H1 (cell line): ENCODE data around the gene FNDC1. TPM values are rescaled to one million over a fixed set of nuclear protein-coding genes. Genes with fewer than 3 reads are reported as not detected.

Source experiments
- CTCF ChIA-PET: fragments of 300-600 bp; sonication (Branson Sonifier 250); formaldehyde crosslinking; loops from one replicate; lab custom pipeline; 2021; ENCODE audit not compliant: partially characterized antibody; lab: Charles Lee
- POLR2A ChIA-PET: fragments of 300-600 bp; sonication (Branson Sonifier 250); formaldehyde crosslinking; loops from one replicate; lab custom pipeline; 2021; ENCODE audit warnings: inconsistent platforms; ENCODE audit not compliant: partially characterized antibody; lab: Charles Lee
- DNase-seq, 2 experiments: peaks; one replicate each; pipeline versions ENCODE4 v3.0.0 to v3.0.0-alpha.2; 2010 to 2022; ENCODE audit warnings: low spot score in 2 of 2, low read depth in 1 of 2, mixed read lengths in 1 of 2
- FAIRE-seq: peaks from 2 replicates; lab custom pipeline; 2011; peaks lifted over from hg19 to GRCh38; lab: Jason Lieb, UNC
- H2AFZ ChIP-seq: 2 replicates; pipeline ENCODE4 v1.8.1; 2012; ENCODE audit warnings: low read length, inconsistent platforms
- H2AK5ac ChIP-seq: 2 replicates; pipeline ENCODE4 v1.6.1; 2013; ENCODE audit warnings: low read depth, low read length
- H2BK120ac ChIP-seq: replicated peaks from 2 replicates; pipeline ENCODE3; 2013; ENCODE audit warnings: low read depth, low read length, inconsistent platforms
- H2BK12ac ChIP-seq: 2 replicates; pipeline ENCODE4 v1.6.1; 2013; ENCODE audit warnings: low read depth, low read length
- H2BK15ac ChIP-seq: 2 replicates; pipeline ENCODE4 v1.6.1; 2013; ENCODE audit warnings: low read length
- H2BK20ac ChIP-seq: 2 replicates; pipeline ENCODE4 v1.6.1; 2013; ENCODE audit warnings: low read length
- H2BK5ac ChIP-seq: 2 replicates; pipeline ENCODE4 v1.6.1; 2013; ENCODE audit warnings: low read depth, low read length
- H3K14ac ChIP-seq: 2 replicates; pipeline ENCODE4 v1.6.1; 2013; ENCODE audit warnings: inconsistent platforms; ENCODE audit not compliant: insufficient read length
- H3K18ac ChIP-seq: 2 replicates; pipeline ENCODE4 v1.6.1; 2013; ENCODE audit warnings: low read length; ENCODE audit errors: extremely low read depth
- H3K23ac ChIP-seq: 2 replicates; pipeline ENCODE4 v1.6.1; 2013; ENCODE audit warnings: inconsistent platforms; ENCODE audit not compliant: insufficient read length
- H3K23me2 ChIP-seq: 2 replicates; pipeline ENCODE4 v1.6.1; 2013; ENCODE audit warnings: low read depth, low read length
- H3K27ac ChIP-seq: 2 replicates; pipeline ENCODE4 v1.6.1; 2011; ENCODE audit warnings: low read depth, low read length, inconsistent platforms
- H3K27me3 ChIP-seq, 4 experiments: replicated peaks in 1 of 4; 1 replicate in 1 of 4; 2 replicates in 3 of 4; pipeline versions ENCODE4 v1.6.1 to v1.8.1; 2011 to 2013; ENCODE audit warnings: low read length in 3 of 4, mild to moderate bottlenecking in 3 of 4, inconsistent platforms in 2 of 4, mixed read lengths in 2 of 4, moderate library complexity in 1 of 4; ENCODE audit not compliant: control insufficient read depth in 3 of 4, insufficient read depth in 3 of 4; ENCODE audit errors: extremely low read depth in 1 of 4
- H3K36me3 ChIP-seq, 4 experiments: 2 replicates each; pipeline versions ENCODE4 v1.6.1 to v1.8.1; 2011 to 2013; ENCODE audit warnings: mild to moderate bottlenecking in 4 of 4, low read length in 3 of 4, moderate library complexity in 2 of 4, control low read depth in 1 of 4, inconsistent platforms in 1 of 4; ENCODE audit not compliant: insufficient read depth in 4 of 4, control insufficient read depth in 2 of 4
- H3K4ac ChIP-seq: replicated peaks from 2 replicates; pipeline ENCODE3; 2013; ENCODE audit warnings: low read length, low read depth, mixed read lengths, inconsistent platforms; ENCODE audit not compliant: insufficient read length
- H3K4me1 ChIP-seq, 4 experiments: replicated peaks in 1 of 4; 1 replicate in 1 of 4; 2 replicates in 3 of 4; pipeline versions ENCODE4 v1.6.1 to v1.8.1; 2011 to 2013; ENCODE audit warnings: low read length in 3 of 4, inconsistent platforms in 2 of 4, mixed read lengths in 1 of 4; ENCODE audit not compliant: insufficient read depth in 4 of 4, control insufficient read depth in 3 of 4
- H3K4me2 ChIP-seq, 2 experiments: 2 replicates each; pipeline versions ENCODE4 v1.6.1 to v1.8.1; 2011 to 2013; ENCODE audit warnings: low read depth in 2 of 2, low read length in 2 of 2, control low read depth in 1 of 2, inconsistent platforms in 1 of 2, mild to moderate bottlenecking in 1 of 2; ENCODE audit not compliant: insufficient read depth in 1 of 2
- H3K4me3 ChIP-seq, 4 experiments: fragments of 200-600, 300-600 bp in 1 of 4; sonication (generic), shearing (Covaris generic), sonication (Bioruptor Twin) in 1 of 4; 2 replicates each; pipeline versions ENCODE4 v1.5.1 to v1.8.1; 2011 to 2016; ENCODE audit warnings: low read length in 4 of 4, low read depth in 3 of 4, control low read depth in 2 of 4, inconsistent platforms in 2 of 4, mild to moderate bottlenecking in 2 of 4, mixed read lengths in 1 of 4, moderate library complexity in 1 of 4; ENCODE audit not compliant: insufficient read depth in 2 of 4; ENCODE audit errors: extremely low read depth in 1 of 4
- H3K56ac ChIP-seq: replicated peaks from 2 replicates; pipeline ENCODE3; 2013; ENCODE audit warnings: low read depth, mild to moderate bottlenecking, mixed read lengths, low read length, inconsistent platforms; ENCODE audit not compliant: insufficient read length
- H3K79me1 ChIP-seq: 2 replicates; pipeline ENCODE4 v1.6.1; 2013; ENCODE audit warnings: low read depth, low read length, control low read depth
- H3K79me2 ChIP-seq, 2 experiments: 2 replicates each; pipeline versions ENCODE4 v1.6.1 to v1.8.1; 2012 to 2013; ENCODE audit warnings: low read length in 2 of 2, mild to moderate bottlenecking in 2 of 2, inconsistent platforms in 1 of 2; ENCODE audit not compliant: insufficient read depth in 2 of 2, control insufficient read depth in 1 of 2
- H3K9ac ChIP-seq, 4 experiments: replicated peaks in 1 of 4; 1 replicate in 1 of 4; 2 replicates in 3 of 4; pipeline versions ENCODE4 v1.6.1 to v1.8.1; 2011 to 2013; ENCODE audit warnings: low read depth in 3 of 4, low read length in 3 of 4, control low read depth in 2 of 4, mild to moderate bottlenecking in 2 of 4, moderate library complexity in 2 of 4, inconsistent platforms in 1 of 4; ENCODE audit errors: extremely low read depth in 1 of 4
- H3K9me3 ChIP-seq, 2 experiments: 2 replicates each; pipeline versions ENCODE4 v1.6.1 to v1.8.1; 2012 to 2013; ENCODE audit warnings: mild to moderate bottlenecking in 2 of 2, moderate library complexity in 2 of 2, control low read depth in 1 of 2, inconsistent platforms in 1 of 2, low read depth in 1 of 2, low read length in 1 of 2, mixed read lengths in 1 of 2; ENCODE audit not compliant: insufficient read depth in 2 of 2
- H4K20me1 ChIP-seq, 2 experiments: replicated peaks in 1 of 2; 2 replicates each; pipeline versions ENCODE3 to v1.8.1; 2011 to 2013; ENCODE audit warnings: inconsistent platforms in 2 of 2, low read length in 2 of 2, mild to moderate bottlenecking in 1 of 2; ENCODE audit not compliant: insufficient read depth in 2 of 2, control insufficient read depth in 1 of 2
- H4K5ac ChIP-seq: 2 replicates; pipeline ENCODE4 v1.6.1; 2013; ENCODE audit warnings: low read length, low read depth, mixed read lengths, inconsistent platforms; ENCODE audit not compliant: insufficient read length
- H4K8ac ChIP-seq: 2 replicates; pipeline ENCODE4 v1.8.0; 2013; ENCODE audit warnings: mild to moderate bottlenecking, moderate library complexity, low read length, inconsistent platforms; ENCODE audit not compliant: insufficient read depth; ENCODE audit errors: extremely low read depth
- H4K91ac ChIP-seq: replicated peaks from 2 replicates; pipeline ENCODE3; 2013; ENCODE audit warnings: low read length, mixed read lengths, inconsistent platforms; ENCODE audit not compliant: insufficient read length
- CREB1 ChIP-seq: IDR thresholded peaks from 2 replicates; pipeline ENCODE4 v1.6.1; 2012; ENCODE audit warnings: inconsistent platforms
- KDM1A ChIP-seq: fragments of 200-600, 300-600 bp; sonication (generic); IDR thresholded peaks from 2 replicates; pipeline ENCODE4 v1.7.1; 2016; ENCODE audit warnings: mild to moderate bottlenecking, low read length, borderline replicate concordance
- PHF8 ChIP-seq: fragments of 200-600 bp; sonication (generic); conservative IDR thresholded peaks from 2 replicates; pipeline ENCODE4 v1.7.1; 2012; ENCODE audit warnings: low read depth, mild to moderate bottlenecking, inconsistent platforms, low read length, moderate library complexity
- WGBS, 2 experiments: shearing (Covaris generic) in 1 of 2; methylation state at CpG; one replicate each; pipeline versions ENCODE4 v1.1.6 to v1.1.7; 2013 to 2015; ENCODE audit warnings: low lambda C conversion rate in 2 of 2, mixed read lengths in 2 of 2, inconsistent platforms in 1 of 2, low coverage in 1 of 2, missing lambda C conversion rate in 1 of 2; ENCODE audit not compliant: insufficient replicate concordance in 2 of 2, insufficient coverage in 1 of 2, insufficient read length in 1 of 2; ENCODE audit errors: extremely low coverage in 1 of 2, missing lambda C conversion rate in 1 of 2; 5-methylcytosine and 5-hydroxymethylcytosine counted together
- polyA plus RNA-seq, 7 experiments: library from polyadenylated mRNA; depleted of rRNA in 3 of 7; stranded (reverse) in 5 of 7; unstranded in 2 of 7; fragments of >200 nt in 5 of 7; fragments of 200-250 nt in 2 of 7; gene quantifications; 1 replicate in 5 of 7; 2 replicates in 1 of 7; 4 replicates in 1 of 7; pipeline versions ENCODE4 v1.2.1 to v1.2.3, GENCODE V29; 2011 to 2013; ENCODE audit warnings: missing spikeins in 2 of 7, mixed read lengths in 2 of 7
- total RNA-seq: library from RNA; stranded (reverse); fragmentation: NEBNext Ultra II Directional; extraction: Animal tissue kit (Norgen Biotek cat#: 25700); gene quantifications from 2 replicates; pipeline ENCODE4 v1.2.1, GENCODE V29; 2021
- TF ChIP-seq, protein P1 (sequence below), 3 experiments: IDR thresholded peaks; 1 replicate in 2 of 3; 2 replicates in 1 of 3; pipeline versions ENCODE4 v1.5.1 to v1.6.1; 2011; ENCODE audit warnings: low read length in 3 of 3, mild to moderate bottlenecking in 3 of 3, inconsistent platforms in 2 of 3, low read depth in 1 of 3, moderate library complexity in 1 of 3; ENCODE audit not compliant: insufficient read depth in 1 of 3; ENCODE audit errors: control extremely low read depth in 1 of 3

Gene FNDC1
- total and polyA plus RNA-seq, 2 of the 8 experiments (the other 6 are each of a cell fraction or from before 2014, with no cell fraction given): 0.06 to 0.30 TPM

DNA sequence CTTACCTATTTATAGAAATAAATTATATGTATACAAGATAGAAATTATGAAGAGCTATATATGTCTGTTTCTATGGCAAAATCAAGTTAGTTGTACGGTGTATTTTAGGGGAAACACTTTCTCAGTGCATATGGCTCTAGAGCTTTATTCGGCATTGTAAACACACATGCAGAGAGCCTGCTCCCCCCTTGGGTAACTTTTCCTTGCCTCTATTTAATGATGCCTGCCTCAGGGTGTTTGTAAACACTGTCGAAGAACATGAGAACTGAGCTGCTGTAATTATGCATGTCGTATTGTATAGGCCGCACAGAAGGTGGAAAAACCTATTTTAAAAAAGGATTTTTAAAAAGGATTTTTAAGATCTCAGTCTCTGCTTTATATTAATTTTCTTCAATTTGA, 133.4 kb downstream of the FNDC1 start:
- Histone ChIP-seq H4K5ac (no peak overlapping the region), H3K4me2 (no peak overlapping the region), H4K91ac (no peak overlapping the region), H2AK5ac (no peak overlapping the region), H3K56ac (no peak overlapping the region), H3K18ac (no peak overlapping the region), H3K4ac (no peak overlapping the region), H4K8ac (no peak overlapping the region), H2BK15ac (no peak overlapping the region), H2BK12ac (no peak overlapping the region), H3K14ac (no peak overlapping the region), H3K36me3 (no peaks in the 10 kb centered on the region), H2BK20ac (no peak overlapping the region), H3K9ac (no peak overlapping the region), H3K4me3 (no peak overlapping the region), H3K9me3 (peaks cover 76 to 78% of the 10 kb centered on the region in 2 experiments), H3K27ac (no peak overlapping the region), H3K27me3 (no peaks in the 10 kb centered on the region), H2AFZ (no peak overlapping the region), H2BK120ac (no peak overlapping the region), H2BK5ac (no peak overlapping the region), H3K79me2 (no peaks in the 10 kb centered on the region), H3K79me1 (no peaks in the 10 kb centered on the region), H4K20me1 (no peaks in the 10 kb centered on the region), H3K23me2 (no peaks in the 10 kb centered on the region), H3K23ac (no peak overlapping the region), H3K4me1 (no peaks in the 10 kb centered on the region)
- ChIA-PET CTCF (no interaction called here), POLR2A (no interaction called here)
- 69% methylated on average over 5 of the region's 5 CpGs; no CpG with 5 or more reads in 1 of the 2 experiments for WGBS, 2 experiments
- FAIRE-seq: no peak
- DNase-seq: no peak
- TF ChIP-seq KDM1A (no peak), CREB1 (no peak), PHF8 (no peak)
- TF ChIP-seq, protein P1, sequence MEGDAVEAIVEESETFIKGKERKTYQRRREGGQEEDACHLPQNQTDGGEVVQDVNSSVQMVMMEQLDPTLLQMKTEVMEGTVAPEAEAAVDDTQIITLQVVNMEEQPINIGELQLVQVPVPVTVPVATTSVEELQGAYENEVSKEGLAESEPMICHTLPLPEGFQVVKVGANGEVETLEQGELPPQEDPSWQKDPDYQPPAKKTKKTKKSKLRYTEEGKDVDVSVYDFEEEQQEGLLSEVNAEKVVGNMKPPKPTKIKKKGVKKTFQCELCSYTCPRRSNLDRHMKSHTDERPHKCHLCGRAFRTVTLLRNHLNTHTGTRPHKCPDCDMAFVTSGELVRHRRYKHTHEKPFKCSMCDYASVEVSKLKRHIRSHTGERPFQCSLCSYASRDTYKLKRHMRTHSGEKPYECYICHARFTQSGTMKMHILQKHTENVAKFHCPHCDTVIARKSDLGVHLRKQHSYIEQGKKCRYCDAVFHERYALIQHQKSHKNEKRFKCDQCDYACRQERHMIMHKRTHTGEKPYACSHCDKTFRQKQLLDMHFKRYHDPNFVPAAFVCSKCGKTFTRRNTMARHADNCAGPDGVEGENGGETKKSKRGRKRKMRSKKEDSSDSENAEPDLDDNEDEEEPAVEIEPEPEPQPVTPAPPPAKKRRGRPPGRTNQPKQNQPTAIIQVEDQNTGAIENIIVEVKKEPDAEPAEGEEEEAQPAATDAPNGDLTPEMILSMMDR (IDR thresholded peaks at IDR 0.05; ENCODE audit: control extremely low read depth in 1 of 3, insufficient read depth in 1 of 3, low read depth in 1 of 3, low read length in 3 of 3): no peak
